Epithelial cell of esophagus (primary cell): ENCODE measurements around the gene CTBP2.

ENCODE experiments used
- DNase-seq: peaks from one replicate; pipeline ENCODE4 v3.0.0; 2010; ENCODE audit warnings: low read depth
- H3K4me3 ChIP-seq: 2 replicates; pipeline ENCODE4 v1.5.1; 2011; ENCODE audit warnings: mild to moderate bottlenecking, low read length, control low read depth
- CTCF ChIP-seq: IDR thresholded peaks from 2 replicates; pipeline ENCODE4 v1.5.1; 2011; ENCODE audit warnings: low read depth, mild to moderate bottlenecking, low read length, control low read depth, inconsistent platforms; ENCODE audit not compliant: insufficient read depth; ENCODE audit errors: missing control alignments

The CTBP2 gene

GRCh38 chr10:124974131-124974530 is 186.2 kb downstream of the CTBP2 start:
- DNase-seq = no peak
- TF ChIP-seq CTCF = no peak
- no peak overlapping the region for H3K4me3 ChIP-seq

DNA sequence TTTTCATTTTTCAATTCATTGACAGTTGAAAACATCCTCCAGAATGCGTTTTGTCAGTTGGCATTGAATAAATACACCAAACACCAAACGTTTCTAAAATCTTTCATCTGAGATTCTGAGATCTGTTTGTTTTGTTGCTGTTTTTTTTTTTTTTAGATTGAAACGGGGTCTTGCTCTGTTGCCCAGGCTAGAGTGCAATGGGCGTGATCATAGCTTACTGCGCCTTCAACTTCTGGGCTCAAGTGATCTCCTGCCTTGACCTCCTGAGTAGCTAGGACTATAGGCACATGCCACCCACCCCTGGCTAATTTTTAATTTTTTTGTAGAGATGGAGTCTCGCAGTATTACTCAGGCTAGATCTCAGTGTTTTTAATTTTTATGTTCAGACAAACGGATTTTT is 187.7 kb downstream of the CTBP2 start:
- no peak for DNase-seq
- H3K4me3 ChIP-seq = no peak overlapping the region
- no peak for TF ChIP-seq CTCF

DNA sequence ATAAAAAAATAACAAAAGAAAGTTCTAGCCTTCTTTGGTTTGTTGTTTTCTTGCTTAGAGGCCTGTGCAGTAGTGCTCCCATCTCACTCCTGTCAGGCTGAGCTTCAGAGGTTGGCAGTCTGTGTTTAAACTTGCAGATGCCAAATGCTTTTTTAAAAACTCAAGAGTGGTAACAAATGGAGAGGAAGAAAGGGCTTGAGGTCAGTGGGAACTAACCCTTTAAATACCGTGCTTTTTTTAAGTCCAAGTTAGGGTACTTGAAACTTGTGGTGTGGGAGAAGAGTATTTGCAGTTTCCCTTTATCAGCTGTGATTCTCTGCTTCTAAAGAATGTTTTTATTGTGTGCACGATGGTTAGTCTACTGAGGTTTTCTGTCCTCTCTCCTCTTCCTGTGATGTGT is 189.1 kb downstream of the CTBP2 start:
- no peak for TF ChIP-seq CTCF
- no peak for DNase-seq
- no peak overlapping the region for H3K4me3 ChIP-seq

DNA sequence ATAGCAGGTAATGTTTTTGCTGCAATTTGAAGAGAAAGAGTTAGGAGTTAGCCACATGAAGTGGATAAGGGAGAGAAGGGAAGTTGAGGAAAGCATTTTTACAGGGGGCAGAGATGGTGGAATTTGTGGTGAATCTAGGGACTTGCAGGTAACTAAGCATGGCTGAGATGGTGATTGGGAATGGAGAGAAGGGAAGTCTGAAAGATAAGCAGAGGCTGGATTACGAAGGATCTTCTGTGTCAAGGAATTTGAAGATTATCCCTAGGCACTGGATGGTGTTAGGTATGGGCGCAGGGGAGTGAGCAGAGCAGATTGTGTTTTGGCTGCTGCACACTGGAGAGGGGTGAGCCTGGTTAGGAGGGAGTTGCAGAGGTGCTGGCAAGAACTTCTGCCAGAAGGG is 193.1 kb downstream of the CTBP2 start:
- no peak for DNase-seq
- H3K4me3 ChIP-seq = no peak overlapping the region
- TF ChIP-seq CTCF = no peak

DNA sequence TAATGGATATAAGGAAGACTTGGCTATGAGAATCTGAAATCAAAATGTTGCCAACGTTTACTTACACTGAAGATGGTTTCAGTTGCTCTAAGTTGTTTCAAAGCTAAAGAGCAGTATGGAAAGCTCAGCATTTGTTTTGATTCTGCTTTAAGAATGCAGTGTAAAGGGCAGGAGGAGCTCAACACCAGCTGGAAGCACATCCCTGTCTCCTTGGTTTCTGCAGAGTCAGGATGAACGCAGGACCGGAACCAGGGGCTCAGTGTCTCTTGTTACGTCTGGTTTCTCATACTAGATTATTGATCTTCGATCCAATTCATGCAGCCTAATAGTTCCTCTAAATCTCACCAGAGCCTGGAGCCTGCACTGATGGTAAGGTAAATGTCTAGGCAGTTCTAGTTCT is 194.4 kb downstream of the CTBP2 start:
- DNase-seq = no peak
- H3K4me3 ChIP-seq = no peak overlapping the region
- no peak for TF ChIP-seq CTCF

GRCh38 chr10:124963866-124964720 is 196.3 kb downstream of the CTBP2 start:
- H3K4me3 ChIP-seq = no peak overlapping the region
- no peak for DNase-seq
- no peak for TF ChIP-seq CTCF

DNA sequence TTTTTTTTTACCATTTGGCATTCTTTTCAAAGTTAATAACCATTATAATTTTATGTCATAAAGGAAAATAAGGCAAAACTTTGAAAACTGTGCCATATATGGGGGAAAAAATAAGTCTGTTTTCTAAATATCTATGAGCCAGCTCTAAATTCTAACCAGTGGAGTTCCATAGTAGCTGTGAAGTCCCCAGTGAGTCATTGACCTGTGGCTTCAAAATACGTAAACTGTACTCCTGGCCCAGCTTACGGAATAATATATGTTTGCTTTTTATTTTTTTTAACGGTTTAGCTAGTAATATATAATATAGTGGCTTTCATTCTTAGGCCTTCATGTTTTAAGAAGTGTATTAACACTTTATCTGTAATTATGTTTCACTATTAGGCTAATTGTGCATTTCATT is 197.9 kb downstream of the CTBP2 start:
- no peak overlapping the region for H3K4me3 ChIP-seq
- TF ChIP-seq CTCF = no peak
- no peak for DNase-seq
